ENCODE results near the gene SLC25A19. TPM values are rescaled to one million over a fixed set of nuclear protein-coding genes. Genes with fewer than 3 reads are reported as not detected.
"Not testable (repeated sequence)": the region's sequence is repeated elsewhere in the genome, so short reads cannot be mapped to it uniquely, and the experiment has no call there.

SLC25A19 gene
- polyA plus RNA-seq, 1 of the 3 experiments (the other 2 are of a cell fraction), result 11.7 TPM

DNA sequence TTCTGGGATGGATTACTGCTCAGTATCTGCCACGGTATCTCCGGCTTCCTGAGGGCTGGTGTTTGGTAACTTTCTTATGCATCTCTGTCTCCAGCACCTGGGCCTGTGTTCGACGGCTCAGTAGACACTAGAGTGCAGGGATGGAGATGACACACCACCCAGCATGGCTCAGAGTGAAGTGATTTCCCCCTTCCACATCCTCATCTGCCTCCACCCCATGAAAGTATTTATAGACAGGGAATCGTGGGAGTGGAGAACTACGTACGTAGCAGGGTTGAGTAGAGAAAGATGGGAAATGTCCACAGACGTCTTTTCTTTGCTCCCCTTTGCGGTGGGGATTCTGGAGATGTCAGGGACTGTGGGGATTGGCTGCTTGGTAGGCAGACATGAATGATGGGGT is 11.8 kb upstream of the SLC25A19 start (continued):
- no peak for TF ChIP-seq FOSL2 (IDR thresholded peaks at IDR 0.05; ENCODE audit: borderline replicate concordance, low read depth)
- TF ChIP-seq NRF1 (IDR thresholded peaks at IDR 0.05; ENCODE audit: low read depth, low read length), result no peak
- TF ChIP-seq RXRA (IDR thresholded peaks at IDR 0.05; ENCODE audit: borderline replicate concordance, low read depth), result no peak
- no peak for TF ChIP-seq SIN3A (IDR thresholded peaks at IDR 0.05; ENCODE audit: borderline replicate concordance, low read depth, low read length)
- TF ChIP-seq TCF12 (IDR thresholded peaks at IDR 0.05), result no peak
- TF ChIP-seq, protein P1, sequence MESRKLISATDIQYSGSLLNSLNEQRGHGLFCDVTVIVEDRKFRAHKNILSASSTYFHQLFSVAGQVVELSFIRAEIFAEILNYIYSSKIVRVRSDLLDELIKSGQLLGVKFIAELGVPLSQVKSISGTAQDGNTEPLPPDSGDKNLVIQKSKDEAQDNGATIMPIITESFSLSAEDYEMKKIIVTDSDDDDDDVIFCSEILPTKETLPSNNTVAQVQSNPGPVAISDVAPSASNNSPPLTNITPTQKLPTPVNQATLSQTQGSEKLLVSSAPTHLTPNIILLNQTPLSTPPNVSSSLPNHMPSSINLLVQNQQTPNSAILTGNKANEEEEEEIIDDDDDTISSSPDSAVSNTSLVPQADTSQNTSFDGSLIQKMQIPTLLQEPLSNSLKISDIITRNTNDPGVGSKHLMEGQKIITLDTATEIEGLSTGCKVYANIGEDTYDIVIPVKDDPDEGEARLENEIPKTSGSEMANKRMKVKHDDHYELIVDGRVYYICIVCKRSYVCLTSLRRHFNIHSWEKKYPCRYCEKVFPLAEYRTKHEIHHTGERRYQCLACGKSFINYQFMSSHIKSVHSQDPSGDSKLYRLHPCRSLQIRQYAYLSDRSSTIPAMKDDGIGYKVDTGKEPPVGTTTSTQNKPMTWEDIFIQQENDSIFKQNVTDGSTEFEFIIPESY (IDR thresholded peaks at IDR 0.05; ENCODE audit: borderline replicate concordance, low read depth), result no peak
- no peak for TF ChIP-seq NFIC (IDR thresholded peaks at IDR 0.05; ENCODE audit: borderline replicate concordance)
- no peak for TF ChIP-seq JUND (IDR thresholded peaks at IDR 0.05)

DNA sequence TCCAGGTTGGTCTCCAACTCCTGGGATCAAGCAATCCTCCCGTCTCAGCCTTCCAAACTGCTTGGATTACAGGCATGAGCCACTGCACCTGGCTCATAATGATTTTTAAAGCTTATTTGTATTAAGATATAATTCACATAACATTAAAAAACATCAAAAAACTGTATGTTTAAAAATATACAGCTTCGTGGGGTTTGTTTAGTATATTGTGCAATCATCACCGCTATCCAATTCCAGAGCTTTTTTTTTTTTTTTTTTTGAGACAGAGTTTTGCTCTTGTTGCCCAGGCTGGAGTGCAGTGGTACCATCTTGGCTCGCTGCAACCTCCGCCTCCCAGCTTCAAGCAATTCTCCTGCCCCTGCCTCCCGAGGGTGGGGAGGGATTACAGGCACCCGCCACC is 11.0 kb upstream of the SLC25A19 start:
- no peaks in the 10 kb centered on the region for H3K27me3 ChIP-seq (ENCODE audit: insufficient read depth)
- ChIA-PET CTCF (interaction anchor here (1.2 to 2.1 kb wide), 3 partner anchors 10 to 30 kb away, joined by 3 to 7 read pairs (median 6); partner anchors contain the start of gene MIF4GD), POLR2A (no interaction called here)
- 66% methylated on average over 7 of the region's 7 CpGs for WGBS (ENCODE audit: low lambda C conversion rate)
- H3K9ac ChIP-seq, result no peak overlapping the region
- TF ChIP-seq CHD2 (IDR thresholded peaks at IDR 0.05; ENCODE audit: low read length, partially characterized antibody) (no peak), POLR2AphosphoS5 (IDR thresholded peaks at IDR 0.05; ENCODE audit: low read depth, low read length) (no peak)
- no peak overlapping the region for H3K27ac ChIP-seq (ENCODE audit: low read depth in 2 of 2, low read length in 1 of 2)
- no peak overlapping the region for H2AFZ ChIP-seq (ENCODE audit: low read depth)
- no peak overlapping the region for H3K4me3 ChIP-seq (ENCODE audit: low read depth in 2 of 2, low read length in 1 of 2)
- H3K79me2 ChIP-seq (ENCODE audit: insufficient read depth), result no peaks in the 10 kb centered on the region
- no peaks in the 10 kb centered on the region for H3K9me3 ChIP-seq
- no peak overlapping the region for H3K4me2 ChIP-seq
- H3K36me3 ChIP-seq (replicated peaks in 1 of 2; ENCODE audit: control insufficient read depth in 1 of 2, insufficient read depth in 2 of 2, low read length in 1 of 2), result no peaks in the 10 kb centered on the region
- no peaks in the 10 kb centered on the region for H3K4me1 ChIP-seq (ENCODE audit: control insufficient read depth in 1 of 2, insufficient read depth in 2 of 2, low read depth in 1 of 2, low read length in 1 of 2)
- no peak for DNase-seq
- H3K9me2 ChIP-seq, result no peaks in the 10 kb centered on the region
- H4K20me1 ChIP-seq (ENCODE audit: insufficient read depth), result no peaks in the 10 kb centered on the region
- peaks cover 15% of the 10 kb centered on the region for H3F3A ChIP-seq (replicated peaks; ENCODE audit: insufficient read depth)

- ChIA-PET POLR2A (no interaction called here), CTCF (interaction anchor here (0.9 kb wide), 1 partner anchor 117 kb away, joined by 3 read pairs; no protein-coding TSS in a partner anchor)
- H3K36me3 ChIP-seq (replicated peaks in 1 of 2; ENCODE audit: control insufficient read depth in 1 of 2, insufficient read depth in 2 of 2, low read length in 1 of 2), result no peaks in the 10 kb centered on the region
- no peak overlapping the region for H3K9ac ChIP-seq
- no peaks in the 10 kb centered on the region for H3K9me2 ChIP-seq
- no peak for TF ChIP-seq FOXJ3 (CRISPR knock-in tag; IDR thresholded peaks at IDR 0.05)
- no peak for DNase-seq
- H3K4me2 ChIP-seq, result no peak overlapping the region
- no peaks in the 10 kb centered on the region for H4K20me1 ChIP-seq (ENCODE audit: insufficient read depth)
- H3K27ac ChIP-seq (ENCODE audit: low read depth in 2 of 2, low read length in 1 of 2), result no peak overlapping the region
- H3K9me3 ChIP-seq, result no peaks in the 10 kb centered on the region
- H3F3A ChIP-seq (replicated peaks; ENCODE audit: insufficient read depth), result peaks cover 15% of the 10 kb centered on the region
- no peaks in the 10 kb centered on the region for H3K27me3 ChIP-seq (ENCODE audit: insufficient read depth)
- H3K4me3 ChIP-seq (ENCODE audit: low read depth in 2 of 2, low read length in 1 of 2), result no peak overlapping the region
- H3K4me1 ChIP-seq (ENCODE audit: control insufficient read depth in 1 of 2, insufficient read depth in 2 of 2, low read depth in 1 of 2, low read length in 1 of 2), result no peaks in the 10 kb centered on the region
- no peak overlapping the region for H2AFZ ChIP-seq (ENCODE audit: low read depth)
- H3K79me2 ChIP-seq (ENCODE audit: insufficient read depth), result no peaks in the 10 kb centered on the region
- WGBS (ENCODE audit: low lambda C conversion rate), result 94% methylated on average over 8 of the region's 8 CpGs
Measured at GRCh38 chr17:75295201-75296158, 6.2 kb upstream of the SLC25A19 start.

GRCh38 chr17:75292810-75293448 is 3.7 kb upstream of the SLC25A19 start:
- DNase-seq; H3K36me3 ChIP-seq (replicated peaks in 1 of 2; ENCODE audit: control insufficient read depth in 1 of 2, insufficient read depth in 2 of 2, low read length in 1 of 2); POLR2A ChIA-PET; H3K4me3 ChIP-seq (ENCODE audit: low read depth in 2 of 2, low read length in 1 of 2); H3K27me3 ChIP-seq (ENCODE audit: insufficient read depth); H3K4me1 ChIP-seq (ENCODE audit: control insufficient read depth in 1 of 2, insufficient read depth in 2 of 2, low read depth in 1 of 2, low read length in 1 of 2); H2AFZ ChIP-seq (ENCODE audit: low read depth); H4K20me1 ChIP-seq (ENCODE audit: insufficient read depth); H3K9me2 ChIP-seq; H3K9me3 ChIP-seq; H3K4me2 ChIP-seq; H3K27ac ChIP-seq (ENCODE audit: low read depth in 2 of 2, low read length in 1 of 2); H3K79me2 ChIP-seq (ENCODE audit: insufficient read depth); H3K9ac ChIP-seq: not testable (repeated sequence)
- CTCF ChIA-PET, result interaction anchor here (0.8 to 7.3 kb wide), 3 partner anchors 20 to 30 kb away, joined by 3 to 83 read pairs (median 8); partner anchors contain the start of gene MIF4GD
- peaks cover 18% of the 10 kb centered on the region for H3F3A ChIP-seq (replicated peaks; ENCODE audit: insufficient read depth)
- 87% methylated on average over 16 of the region's 16 CpGs for WGBS (ENCODE audit: low lambda C conversion rate)

Measured in SK-N-SH (cell line).